ENCODE data around the gene RMC1. TPM values are rescaled to one million over a fixed set of nuclear protein-coding genes. Genes with fewer than 3 reads are reported as not detected.
A peak's percentile ranks its signal among the peaks of the same experiment; 100 is the strongest.

The RMC1 gene
- total RNA-seq, 4 donors from 2014 or later, result 16.6 to 20.2 (median 18.4) TPM

GRCh38 chr18:23531912-23532311 is 28.6 kb downstream of the RMC1 start:
- WGBS, 2 donors, result 87 to 94% methylated on average over 12 to 13 of the region's 13 CpGs
- H3K4me1 ChIP-seq, result peaks cover 0 to 24% (median 9%) of the 10 kb centered on the region in 3 donors
- no peak overlapping the region for H3K4me3 ChIP-seq
- intact Hi-C loops (cut with DNase I), result no loop called here
- TF ChIP-seq, protein P1, sequence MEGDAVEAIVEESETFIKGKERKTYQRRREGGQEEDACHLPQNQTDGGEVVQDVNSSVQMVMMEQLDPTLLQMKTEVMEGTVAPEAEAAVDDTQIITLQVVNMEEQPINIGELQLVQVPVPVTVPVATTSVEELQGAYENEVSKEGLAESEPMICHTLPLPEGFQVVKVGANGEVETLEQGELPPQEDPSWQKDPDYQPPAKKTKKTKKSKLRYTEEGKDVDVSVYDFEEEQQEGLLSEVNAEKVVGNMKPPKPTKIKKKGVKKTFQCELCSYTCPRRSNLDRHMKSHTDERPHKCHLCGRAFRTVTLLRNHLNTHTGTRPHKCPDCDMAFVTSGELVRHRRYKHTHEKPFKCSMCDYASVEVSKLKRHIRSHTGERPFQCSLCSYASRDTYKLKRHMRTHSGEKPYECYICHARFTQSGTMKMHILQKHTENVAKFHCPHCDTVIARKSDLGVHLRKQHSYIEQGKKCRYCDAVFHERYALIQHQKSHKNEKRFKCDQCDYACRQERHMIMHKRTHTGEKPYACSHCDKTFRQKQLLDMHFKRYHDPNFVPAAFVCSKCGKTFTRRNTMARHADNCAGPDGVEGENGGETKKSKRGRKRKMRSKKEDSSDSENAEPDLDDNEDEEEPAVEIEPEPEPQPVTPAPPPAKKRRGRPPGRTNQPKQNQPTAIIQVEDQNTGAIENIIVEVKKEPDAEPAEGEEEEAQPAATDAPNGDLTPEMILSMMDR (IDR thresholded peaks at IDR 0.05), result no peak
- TF ChIP-seq POLR2A (IDR thresholded peaks at IDR 0.05), result no peak
- no peaks in the 10 kb centered on the region for H3K27me3 ChIP-seq
- DNase-seq, result no peak
- H3K36me3 ChIP-seq, result peaks cover 25 to 100% (median 52%) of the 10 kb centered on the region in 3 donors
- no peaks in the 10 kb centered on the region for H3K9me3 ChIP-seq
- peak overlapping the region in 3 of 4 donors; percentile 2 to 49 (median 5) for H3K27ac ChIP-seq

- H3K27me3 ChIP-seq, result no peaks in the 10 kb centered on the region
- TF ChIP-seq, protein P1 (IDR thresholded peaks at IDR 0.05), result no peak
- no peak for TF ChIP-seq POLR2A (IDR thresholded peaks at IDR 0.05)
- 79 to 88% methylated on average over 4 of the region's 4 CpGs for WGBS, 2 donors
- DNase-seq, result no peak
- H3K36me3 ChIP-seq, result peaks cover 25 to 100% (median 57%) of the 10 kb centered on the region in 3 donors
- peak overlapping the region in 2 of 4 donors; percentile 31 to 49 for H3K27ac ChIP-seq
- H3K9me3 ChIP-seq, result no peaks in the 10 kb centered on the region
- intact Hi-C loops (cut with DNase I), result no loop called here
- H3K4me3 ChIP-seq, result no peak overlapping the region
- peaks cover 0 to 24% (median 9%) of the 10 kb centered on the region in 3 donors for H3K4me1 ChIP-seq
Measured at GRCh38 chr18:23532848-23533247, 29.5 kb downstream of the RMC1 start.

DNA sequence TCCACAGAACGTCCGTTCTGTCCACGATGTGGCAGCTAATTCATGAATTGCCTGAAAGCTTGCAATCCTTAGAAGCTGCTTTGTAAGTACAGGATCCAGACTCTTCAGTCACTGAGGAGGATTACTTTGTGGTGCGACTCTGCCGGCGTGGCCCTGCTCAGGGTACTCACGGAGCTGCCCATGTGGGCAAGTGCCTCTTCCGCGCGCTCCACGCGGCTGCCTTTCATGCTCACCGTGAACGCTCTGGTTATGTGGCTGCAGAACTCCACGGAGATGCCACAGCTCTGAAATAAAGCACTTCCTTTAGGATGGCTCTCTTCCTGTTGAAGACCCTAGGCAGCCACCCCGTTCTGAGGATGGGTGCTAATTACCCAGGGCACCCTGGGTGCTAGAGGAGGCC is 31.0 kb downstream of the RMC1 start:
- TF ChIP-seq POLR2A (IDR thresholded peaks at IDR 0.05), result no peak
- TF ChIP-seq, protein P1 (IDR thresholded peaks at IDR 0.05), result no peak
- 93 to 98% methylated on average over 14 to 16 of the region's 16 CpGs for WGBS, 2 donors
- Histone ChIP-seq H3K4me1 (peaks cover 0 to 14% (median 1%) of the 10 kb centered on the region in 3 donors), H3K4me3 (no peak overlapping the region), H3K27me3 (no peaks in the 10 kb centered on the region), H3K36me3 (peaks cover 32 to 100% (median 54%) of the 10 kb centered on the region in 3 donors), H3K27ac (peak overlapping the region in 1 of 4 donors; percentile 15), H3K9me3 (no peaks in the 10 kb centered on the region)
- intact Hi-C loops (cut with DNase I), result no loop called here
- no peak for DNase-seq

- Histone ChIP-seq H3K36me3 (peaks cover 27 to 100% (median 55%) of the 10 kb centered on the region in 3 donors), H3K27ac (peak overlapping the region in 1 of 4 donors; percentile 21), H3K27me3 (no peaks in the 10 kb centered on the region), H3K4me1 (peaks cover 0 to 7% (median 0%) of the 10 kb centered on the region in 3 donors), H3K4me3 (no peak overlapping the region), H3K9me3 (no peaks in the 10 kb centered on the region)
- intact Hi-C loops (cut with DNase I), result no loop called here
- no peak for TF ChIP-seq POLR2A (IDR thresholded peaks at IDR 0.05)
- 76 to 81% methylated on average over 5 of the region's 5 CpGs for WGBS, 2 donors
- DNase-seq, result no peak
Measured at GRCh38 chr18:23536204-23536603, 32.9 kb downstream of the RMC1 start.

GRCh38 chr18:23537274-23537673 is 34.0 kb downstream of the RMC1 start:
- peak overlapping the region in 1 of 4 donors; percentile 7 for H3K27ac ChIP-seq
- WGBS, 2 donors, result 89 to 95% methylated on average over 7 of the region's 7 CpGs

More at GRCh38 chr18:23537274-23537673, 34.0 kb downstream of the RMC1 start:
- no peaks in the 10 kb centered on the region for H3K9me3 ChIP-seq
- peaks cover 22 to 100% (median 48%) of the 10 kb centered on the region in 3 donors for H3K36me3 ChIP-seq
- H3K27me3 ChIP-seq, result no peaks in the 10 kb centered on the region
- TF ChIP-seq, protein P1 (IDR thresholded peaks at IDR 0.05), result no peak
- TF ChIP-seq POLR2A (IDR thresholded peaks at IDR 0.05), result no peak
- H3K4me3 ChIP-seq, result no peak overlapping the region
- intact Hi-C loops (cut with DNase I), result no loop called here
- H3K4me1 ChIP-seq, result peaks cover 0 to 7% (median 0%) of the 10 kb centered on the region in 3 donors
- no peak for DNase-seq
